GM21447 (cell line): ENCODE results near the gene ARMC12.

Source experiments
- ATAC-seq: cut with Tn5 transposase; IDR thresholded peaks from one replicate; pipeline ENCODE4 v1.9.1; 2021; ENCODE audit not compliant: unreplicated experiment

Gene ARMC12

GRCh38 chr6:35774116-35774794 is 37.4 kb downstream of the ARMC12 start:
- no peak for ATAC-seq

GRCh38 chr6:35775031-35775430 is 38.2 kb downstream of the ARMC12 start:
- ATAC-seq: no peak

- no peak for ATAC-seq
These were observed 39.8 kb downstream of the ARMC12 start, which contains the start of gene CLPSL2 for GRCh38 chr6:35776364-35777215. Gene CLPSL2 (plus strand): TSS chr6:35776598. CDS start chr6:35776619, 21 bp downstream.

- no peak for ATAC-seq
These were observed 40.7 kb downstream of the ARMC12 start for GRCh38 chr6:35777356-35778102.

GRCh38 chr6:35778437-35778836 is 41.6 kb downstream of the ARMC12 start:
- no peak for ATAC-seq

- ATAC-seq: no peak
These were observed 43.9 kb downstream of the ARMC12 start, which contains the start of gene CLPSL1 for GRCh38 chr6:35780719-35781118. Gene CLPSL1 (plus strand): TSS chr6:35781019. CDS start chr6:35781111, 92 bp downstream.

- no peak for ATAC-seq
These were observed 44.5 kb downstream of the ARMC12 start for GRCh38 chr6:35781290-35781689.

- no peak for ATAC-seq
These were observed 45.6 kb downstream of the ARMC12 start for GRCh38 chr6:35782424-35782823.

GRCh38 chr6:35784200-35784599 is 47.4 kb downstream of the ARMC12 start:
- no peak for ATAC-seq

GRCh38 chr6:35786272-35786671 is 49.4 kb downstream of the ARMC12 start:
- ATAC-seq: no peak

GRCh38 chr6:35786810-35787209 is 50.0 kb downstream of the ARMC12 start:
- no peak for ATAC-seq

GRCh38 chr6:35787266-35788218 is 50.7 kb downstream of the ARMC12 start:
- no peak for ATAC-seq

- no peak for ATAC-seq
These were observed 51.7 kb downstream of the ARMC12 start for GRCh38 chr6:35788423-35788982.

GRCh38 chr6:35790683-35791082 is 53.9 kb downstream of the ARMC12 start:
- ATAC-seq: no peak

GRCh38 chr6:35794536-35795452 is 58.0 kb downstream of the ARMC12 start:
- ATAC-seq: no peak

GRCh38 chr6:35795453-35796071 is 58.7 kb downstream of the ARMC12 start:
- ATAC-seq: no peak

- ATAC-seq: no peak
These were observed 59.4 kb downstream of the ARMC12 start for GRCh38 chr6:35796236-35796635.

- ATAC-seq: no peak
These were observed 61.1 kb downstream of the ARMC12 start for GRCh38 chr6:35797837-35798526.
